DMS79 (cell line): ENCODE results near the gene UGT1A8.

Experiments
- DNase-seq: peaks from one replicate; lab custom pipeline; 2025; lab: John Stamatoyannopoulos, UW

The UGT1A8 gene

GRCh38 chr2:233819884-233820773, 202.7 kb downstream of the UGT1A8 start:
- no peak for DNase-seq

- no peak for DNase-seq
These were observed 203.3 kb downstream of the UGT1A8 start for GRCh38 chr2:233820774-233821105.

GRCh38 chr2:233821196-233821595, 203.8 kb downstream of the UGT1A8 start:
- no peak for DNase-seq

- no peak for DNase-seq
These were observed 204.3 kb downstream of the UGT1A8 start for GRCh38 chr2:233821709-233822100.

GRCh38 chr2:233822101-233822771, 204.8 kb downstream of the UGT1A8 start:
- DNase-seq, result no peak
